Esophagus squamous epithelium (tissue), 5 donors: Measurements from ENCODE around the gene TBXAS1. TPM values are rescaled to one million over a fixed set of nuclear protein-coding genes. Genes with fewer than 3 reads are reported as not detected.

ENCODE experiments used
- DNase-seq: peaks from one replicate; lab custom pipeline; 2025; lab: John Stamatoyannopoulos, UW
- H3K27ac ChIP-seq, 4 donors: fragments of 200-600 bp; sonication (generic); one replicate each; pipeline ENCODE4 v1.5.1; 2016 to 2019; ENCODE audit warnings: mild to moderate bottlenecking in 1 of 4
- H3K27me3 ChIP-seq, 4 donors: fragments of 200-600 bp; sonication (generic); 1 replicate in 3 of 4; 2 replicates in 1 of 4; pipeline versions ENCODE4 v1.5.1 to v1.6.0; 2017 to 2021; ENCODE audit warnings: antibody characterized with exemption in 1 of 4
- H3K36me3 ChIP-seq, 3 donors: fragments of 200-600 bp; sonication (generic); one replicate each; pipeline ENCODE4 v1.5.1; 2016 to 2019
- H3K4me1 ChIP-seq, 3 donors: fragments of 200-600 bp; sonication (generic); one replicate each; pipeline ENCODE4 v1.5.1; 2017 to 2019
- H3K4me3 ChIP-seq, 4 donors: fragments of 200-600 bp; sonication (generic); 1 replicate in 3 of 4; 2 replicates in 1 of 4; pipeline ENCODE4 v1.5.1; 2016 to 2019; ENCODE audit warnings: mild to moderate bottlenecking in 2 of 4, moderate library complexity in 1 of 4
- H3K9me3 ChIP-seq, 3 donors: fragments of 200-600 bp; sonication (generic); one replicate each; pipeline ENCODE4 v1.5.1; 2016 to 2019
- POLR2A ChIP-seq, 4 donors: fragments of 450-650 bp; IDR thresholded peaks; one replicate each; pipeline ENCODE4 v1.6.1; 2017; ENCODE audit warnings: antibody characterized with exemption in 4 of 4, mild to moderate bottlenecking in 4 of 4, moderate library complexity in 3 of 4
- WGBS, 2 donors: methylation state at CpG; one replicate each; pipeline ENCODE4 v1.1.5; 2018; 5-methylcytosine and 5-hydroxymethylcytosine counted together
- intact Hi-C: fragments of 100-400 bp; cut with DNase I; formaldehyde crosslinking; loops from one replicate; pipeline ENCODE4 v1.15.0; 2022
- total RNA-seq, 4 donors: library from RNA; depleted of rRNA; stranded (reverse); fragments of >200 nt; gene quantifications; one replicate each; pipeline ENCODE4 v1.1.0, GENCODE V29; 2016
- TF ChIP-seq, protein P1 (sequence below), 6 experiments: fragments of 450-650 bp in 4 of 6; fragments of 200-600 bp in 2 of 6; sonication (generic) in 2 of 6; IDR thresholded peaks; one replicate each; pipeline ENCODE4 v1.5.1; 2016 to 2019; ENCODE audit warnings: antibody characterized with exemption in 6 of 6, mild to moderate bottlenecking in 4 of 6, moderate library complexity in 4 of 6
- donor health status: DM: yes; HTN: yes; CAD: no.

The TBXAS1 gene
- total RNA-seq, 4 donors from 2014 or later, result 9.4 to 24.8 (median 17.8) TPM

DNA sequence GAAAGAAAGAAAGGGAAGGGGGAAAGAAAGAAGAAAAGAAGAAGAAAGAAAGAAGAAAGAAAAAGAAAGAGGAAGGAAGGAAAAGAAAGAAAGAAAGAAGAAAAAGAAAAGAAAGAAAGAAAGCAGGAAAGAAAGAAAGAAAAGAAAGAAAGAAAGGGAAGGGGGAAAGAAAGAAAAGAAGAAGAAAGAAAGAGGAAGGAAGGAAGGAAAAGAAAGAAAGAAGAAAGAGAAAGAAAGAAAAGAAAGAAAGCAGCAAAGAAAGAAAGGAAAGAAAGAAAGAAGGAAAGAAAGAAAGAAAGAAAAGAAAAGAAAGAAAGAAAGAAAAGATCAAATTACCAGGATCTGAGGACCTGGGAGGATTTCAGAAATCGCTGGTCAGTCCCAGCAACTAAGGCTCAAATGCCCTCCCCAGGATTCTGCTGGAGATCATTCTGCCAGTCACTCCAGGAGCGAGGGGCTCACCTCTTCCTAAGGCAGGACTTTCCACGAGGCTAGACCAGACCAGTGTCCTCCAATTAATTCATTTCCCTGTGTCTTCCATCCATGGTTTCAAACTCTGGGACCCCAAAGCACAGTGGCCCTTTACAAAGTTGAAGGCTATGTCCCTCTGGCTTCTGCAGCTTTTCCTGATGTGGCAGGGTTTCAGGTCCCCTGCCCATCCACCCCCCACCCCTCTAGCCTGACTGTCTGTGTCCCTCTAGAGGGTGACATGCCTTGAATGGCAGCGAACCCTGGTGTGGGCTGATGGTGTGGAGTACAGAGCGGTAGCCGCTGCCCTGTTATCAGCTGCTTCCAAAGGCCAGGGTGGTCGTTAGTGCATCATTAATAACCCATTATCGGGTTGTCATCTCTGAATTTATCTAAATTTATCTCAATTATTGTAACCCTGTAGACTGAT lies 155.8 kb downstream of the TBXAS1 start:
- Histone ChIP-seq H3K27ac (no peak overlapping the region), H3K4me1 (no peaks in the 10 kb centered on the region), H3K4me3 (no peak overlapping the region), H3K9me3 (no peaks in the 10 kb centered on the region), H3K27me3 (peaks cover 0 to 4% (median 0%) of the 10 kb centered on the region in 4 donors), H3K36me3 (no peaks in the 10 kb centered on the region)
- TF ChIP-seq, protein P1, sequence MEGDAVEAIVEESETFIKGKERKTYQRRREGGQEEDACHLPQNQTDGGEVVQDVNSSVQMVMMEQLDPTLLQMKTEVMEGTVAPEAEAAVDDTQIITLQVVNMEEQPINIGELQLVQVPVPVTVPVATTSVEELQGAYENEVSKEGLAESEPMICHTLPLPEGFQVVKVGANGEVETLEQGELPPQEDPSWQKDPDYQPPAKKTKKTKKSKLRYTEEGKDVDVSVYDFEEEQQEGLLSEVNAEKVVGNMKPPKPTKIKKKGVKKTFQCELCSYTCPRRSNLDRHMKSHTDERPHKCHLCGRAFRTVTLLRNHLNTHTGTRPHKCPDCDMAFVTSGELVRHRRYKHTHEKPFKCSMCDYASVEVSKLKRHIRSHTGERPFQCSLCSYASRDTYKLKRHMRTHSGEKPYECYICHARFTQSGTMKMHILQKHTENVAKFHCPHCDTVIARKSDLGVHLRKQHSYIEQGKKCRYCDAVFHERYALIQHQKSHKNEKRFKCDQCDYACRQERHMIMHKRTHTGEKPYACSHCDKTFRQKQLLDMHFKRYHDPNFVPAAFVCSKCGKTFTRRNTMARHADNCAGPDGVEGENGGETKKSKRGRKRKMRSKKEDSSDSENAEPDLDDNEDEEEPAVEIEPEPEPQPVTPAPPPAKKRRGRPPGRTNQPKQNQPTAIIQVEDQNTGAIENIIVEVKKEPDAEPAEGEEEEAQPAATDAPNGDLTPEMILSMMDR (IDR thresholded peaks at IDR 0.05), result no peak
- no peak for TF ChIP-seq POLR2A (IDR thresholded peaks at IDR 0.05)
- no peak for DNase-seq
- WGBS, 2 donors, result 75 to 78% methylated on average over 7 to 8 of the region's 8 CpGs
- intact Hi-C loops, result no loop called here

DNA sequence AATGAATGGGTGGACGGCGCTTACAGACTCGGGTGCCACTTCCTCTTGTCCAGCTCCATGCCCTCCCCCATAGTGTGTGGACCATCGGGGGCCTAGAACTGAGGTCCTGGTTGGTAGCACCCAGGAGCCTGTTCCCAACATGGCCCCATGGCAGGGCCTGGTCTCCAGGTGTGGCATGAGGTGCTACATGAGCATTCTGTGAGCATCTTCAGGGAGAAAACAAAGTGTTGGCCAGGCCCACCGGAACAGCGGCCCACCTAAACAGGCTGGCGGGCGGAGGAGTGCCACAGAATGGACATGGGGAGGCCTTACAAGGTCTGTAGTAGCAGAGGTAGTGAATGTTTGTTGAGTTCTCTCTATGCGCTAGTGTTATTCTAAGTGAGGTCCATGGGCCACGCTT lies 156.7 kb downstream of the TBXAS1 start:
- H3K36me3 ChIP-seq, result no peaks in the 10 kb centered on the region
- H3K4me3 ChIP-seq, result no peak overlapping the region
- no peaks in the 10 kb centered on the region for H3K4me1 ChIP-seq
- intact Hi-C loops, result no loop called here
- H3K27ac ChIP-seq, result no peak overlapping the region
- TF ChIP-seq, protein P1 (IDR thresholded peaks at IDR 0.05), result no peak
- no peak for TF ChIP-seq POLR2A (IDR thresholded peaks at IDR 0.05)
- H3K27me3 ChIP-seq, result peaks cover 0 to 4% (median 0%) of the 10 kb centered on the region in 4 donors
- H3K9me3 ChIP-seq, result no peaks in the 10 kb centered on the region
- 94 to 95% methylated on average over 7 to 9 of the region's 10 CpGs for WGBS, 2 donors
- DNase-seq, result no peak

DNA sequence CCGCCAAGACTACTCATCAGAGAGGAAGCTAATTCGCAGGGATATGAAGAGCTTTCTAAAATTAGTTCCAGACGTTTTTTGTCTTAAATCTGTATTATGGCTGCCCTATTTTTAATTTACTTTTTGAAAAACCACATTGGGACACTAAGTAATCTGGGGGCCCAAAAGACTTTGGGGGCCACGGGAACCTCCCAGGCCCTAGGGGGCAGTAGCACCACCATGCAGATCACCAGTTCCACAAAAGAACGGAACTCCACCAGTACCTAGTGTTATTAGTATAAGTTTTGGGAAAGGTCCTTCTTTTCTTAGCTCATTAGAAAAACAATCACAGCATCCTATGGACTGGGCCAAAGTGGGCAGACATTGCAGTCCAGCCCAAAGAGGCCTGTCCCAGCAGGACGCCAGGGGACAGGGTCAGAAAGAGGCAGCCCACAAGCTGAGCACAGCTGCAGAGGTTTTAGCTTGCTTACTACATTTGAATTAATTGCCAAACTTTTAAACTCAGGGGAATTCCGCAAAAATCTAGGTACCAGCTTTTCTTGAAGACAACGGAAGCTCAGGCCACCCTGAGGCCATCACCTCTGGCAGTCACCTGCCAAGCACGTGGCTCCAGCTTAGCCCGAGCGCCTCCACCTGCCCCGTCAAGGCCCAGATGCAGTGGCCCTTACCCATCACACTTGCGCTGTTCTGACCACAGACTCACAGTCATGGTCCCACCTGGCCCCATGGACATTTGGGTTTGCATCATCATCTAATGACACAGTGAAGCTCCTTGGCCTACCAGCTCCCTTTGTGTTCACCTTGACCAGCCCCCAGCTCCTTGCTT lies 158.8 kb downstream of the TBXAS1 start:
- H3K27ac ChIP-seq, result no peak overlapping the region
- no peaks in the 10 kb centered on the region for H3K4me1 ChIP-seq
- DNase-seq, result no peak
- intact Hi-C loops, result no loop called here
- no peaks in the 10 kb centered on the region for H3K9me3 ChIP-seq
- H3K27me3 ChIP-seq, result peaks cover 0 to 4% (median 0%) of the 10 kb centered on the region in 4 donors
- WGBS, 2 donors, result 78 to 80% methylated on average over 13 of the region's 13 CpGs
- no peak overlapping the region for H3K4me3 ChIP-seq
- TF ChIP-seq, protein P1 (IDR thresholded peaks at IDR 0.05), result no peak
- TF ChIP-seq POLR2A (IDR thresholded peaks at IDR 0.05), result no peak
- no peaks in the 10 kb centered on the region for H3K36me3 ChIP-seq

DNA sequence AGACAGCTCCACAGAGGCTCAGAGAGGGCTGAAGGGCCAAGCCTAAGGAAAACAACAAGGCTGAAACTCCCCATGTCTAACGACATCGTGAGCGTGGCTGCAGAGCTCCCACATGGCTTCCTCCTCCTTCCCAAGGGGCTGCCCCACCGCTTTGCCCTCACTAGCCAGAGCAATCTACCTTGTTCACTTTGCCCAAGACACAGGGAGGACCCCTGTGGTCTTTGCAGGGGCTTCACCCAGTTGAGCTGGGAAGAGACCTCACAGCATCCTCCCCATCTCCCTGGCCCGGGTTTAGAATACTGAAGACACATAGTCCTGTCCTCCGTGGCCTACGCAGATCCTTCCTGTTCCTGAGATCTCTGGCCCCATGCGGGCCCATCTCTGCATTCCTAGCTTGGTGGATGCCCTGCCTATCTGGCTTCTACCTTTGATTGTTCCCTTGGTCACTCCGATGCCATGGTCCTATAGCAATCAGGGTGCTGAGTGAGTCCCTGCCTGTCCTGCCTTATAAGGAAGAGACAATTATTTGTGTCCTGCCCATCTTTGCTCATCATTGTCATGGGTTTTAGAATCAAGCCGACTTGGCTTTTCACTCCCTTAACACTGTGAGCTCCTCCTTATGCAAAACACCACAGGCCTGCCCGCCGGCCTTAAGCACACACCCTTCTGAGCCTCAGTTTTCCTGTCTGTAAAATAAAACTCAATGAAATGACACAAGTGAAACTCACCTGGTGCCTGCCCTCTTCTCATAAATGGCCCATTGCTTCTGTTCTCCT lies 160.5 kb downstream of the TBXAS1 start:
- Histone ChIP-seq H3K9me3 (no peaks in the 10 kb centered on the region), H3K27me3 (no peaks in the 10 kb centered on the region), H3K4me1 (no peaks in the 10 kb centered on the region), H3K27ac (no peak overlapping the region), H3K36me3 (no peaks in the 10 kb centered on the region), H3K4me3 (no peak overlapping the region)
- no peak for TF ChIP-seq POLR2A (IDR thresholded peaks at IDR 0.05)
- TF ChIP-seq, protein P1 (IDR thresholded peaks at IDR 0.05), result no peak
- intact Hi-C loops, result no loop called here
- no peak for DNase-seq
- 86 to 91% methylated on average over 10 to 12 of the region's 12 CpGs for WGBS, 2 donors
